K562 (cell line): Measurements from ENCODE around the gene ATP2A3. TPM values are rescaled to one million over a fixed set of nuclear protein-coding genes. Genes with fewer than 3 reads are reported as not detected.

Source experiments
- ATAC-seq: fragments of 200-7000 bp; cut with Tn5 transposase; 3 replicates; pipeline ENCODE4 v1.9.1; 2020; ENCODE audit warnings: moderate library complexity
- BruUV-seq: library from RNA; stranded (reverse); fragments of 400-500 nt; replicated peaks from 2 replicates; lab custom pipeline; 2021; lab: Mats Ljungman, UMichigan
- CTCF ChIA-PET: fragments of 300-600 bp; formaldehyde crosslinking; extraction: SDS; loops from one replicate; lab custom pipeline; 2021; ENCODE audit warnings: low intra/inter-chr PET ratio; lab: Yijun Ruan, JAX
- POLR2A ChIA-PET: fragments of 300-600, 350-650 bp; sonication (Branson Sonifier 250); formaldehyde crosslinking; extraction: SDS; loops from one replicate; lab custom pipeline; 2021; ENCODE audit warnings: antibody characterized with exemption, inconsistent platforms; lab: Yijun Ruan, JAX
- DNase-seq, 4 experiments: peaks; one replicate each; pipeline versions ENCODE4 v3.0.0 to v3.0.0-alpha.2; 2011 to 2018; ENCODE audit warnings: low spot score in 3 of 4, mixed read lengths in 3 of 4; ENCODE audit errors: extremely low read depth in 1 of 4
- FAIRE-seq: peaks from 2 replicates; lab custom pipeline; 2011; peaks lifted over from hg19 to GRCh38; lab: Jason Lieb, UNC
- H2AFZ ChIP-seq: 2 replicates; pipeline ENCODE4 v1.6.0; 2011; ENCODE audit warnings: low read depth, low read length, control low read depth, inconsistent platforms
- H3K27ac ChIP-seq: fragments of 200-600 bp; 3 replicates; pipeline ENCODE4 v1.8.0; 2011; ENCODE audit warnings: low read depth, mild to moderate bottlenecking, control low read depth, inconsistent platforms, low read length, moderate library complexity, mixed read lengths; ENCODE audit errors: extremely low read depth
- H3K27me3 ChIP-seq, 2 experiments: fragments of 300-600 bp in 1 of 2; 2 replicates in 1 of 2; 3 replicates in 1 of 2; pipeline versions ENCODE4 v1.6.0 to v1.8.0; 2011; ENCODE audit warnings: inconsistent platforms in 2 of 2, low read length in 2 of 2, mild to moderate bottlenecking in 1 of 2, mixed read lengths in 1 of 2, moderate library complexity in 1 of 2; ENCODE audit not compliant: control insufficient read depth in 2 of 2, insufficient read depth in 2 of 2
- H3K36me3 ChIP-seq: fragments of 300-600 bp; 3 replicates; pipeline ENCODE4 v1.8.0; 2011; ENCODE audit warnings: mild to moderate bottlenecking, low read length, inconsistent platforms; ENCODE audit not compliant: control insufficient read depth, insufficient read depth
- H3K4me1 ChIP-seq, 2 experiments: fragments of 200-600 bp in 1 of 2; replicated peaks in 1 of 2; 2 replicates in 1 of 2; 3 replicates in 1 of 2; pipeline versions ENCODE4 v1.5.1 to v1.8.0; 2011; ENCODE audit warnings: inconsistent platforms in 2 of 2, low read length in 2 of 2, mild to moderate bottlenecking in 1 of 2, mixed read lengths in 1 of 2, moderate library complexity in 1 of 2; ENCODE audit not compliant: control insufficient read depth in 2 of 2, insufficient read depth in 2 of 2
- H3K4me2 ChIP-seq: 2 replicates; pipeline ENCODE4 v1.6.1; 2011; ENCODE audit warnings: low read length, control low read depth, inconsistent platforms, mixed read lengths; ENCODE audit not compliant: insufficient read depth
- H3K4me3 ChIP-seq: fragments of 200-600 bp; sonication (generic), shearing (Covaris generic); 2 replicates; pipeline ENCODE4 v1.5.1; 2016; ENCODE audit warnings: control low read depth, inconsistent platforms
- H3K79me2 ChIP-seq: fragments of 200-600 bp; 3 replicates; pipeline ENCODE4 v1.8.0; 2011; ENCODE audit warnings: low read length, inconsistent platforms; ENCODE audit not compliant: control insufficient read depth, insufficient read depth
- H3K9ac ChIP-seq, 2 experiments: 2 replicates each; pipeline versions ENCODE4 v1.6.0 to v1.6.1; 2011; ENCODE audit warnings: low read depth in 2 of 2, low read length in 2 of 2, control low read depth in 1 of 2, inconsistent platforms in 1 of 2, mild to moderate bottlenecking in 1 of 2, mixed read lengths in 1 of 2; ENCODE audit not compliant: insufficient read depth in 1 of 2
- H3K9me1 ChIP-seq: one replicate; pipeline ENCODE4 v1.6.0; 2011; ENCODE audit warnings: inconsistent platforms, mild to moderate bottlenecking, low read length, moderate library complexity; ENCODE audit not compliant: control insufficient read depth, insufficient read depth
- H3K9me3 ChIP-seq: replicated peaks from 2 replicates; pipeline ENCODE4 v1.5.1; 2011; ENCODE audit warnings: low read depth, low read length, inconsistent platforms; ENCODE audit not compliant: control insufficient read depth, insufficient read depth
- H4K20me1 ChIP-seq: replicated peaks from 2 replicates; pipeline ENCODE4 v1.6.1; 2011; ENCODE audit warnings: low read length, inconsistent platforms, mixed read lengths; ENCODE audit not compliant: control insufficient read depth, insufficient read depth
- C11orf30 ChIP-seq: fragments of 450-650 bp; IDR thresholded peaks from 2 replicates; pipeline ENCODE4 v1.6.1; 2016; ENCODE audit warnings: low read depth, mild to moderate bottlenecking
- CBFA2T2 ChIP-seq: fragments of 450-650 bp; conservative IDR thresholded peaks from 2 replicates; pipeline ENCODE4 v1.6.1; 2017; ENCODE audit warnings: mild to moderate bottlenecking
- CBX1 ChIP-seq: sonication (generic); IDR thresholded peaks from 2 replicates; pipeline ENCODE4 v1.6.1; 2016; ENCODE audit warnings: antibody characterized with exemption, low read depth, mild to moderate bottlenecking
- ERF ChIP-seq: fragments of 450-650 bp; formaldehyde crosslinking; IDR thresholded peaks from 2 replicates; pipeline ENCODE4 v1.4.0; 2020; ENCODE audit warnings: mild to moderate bottlenecking, mixed read lengths
- FOXM1 ChIP-seq, 2 experiments: fragments of 450-650 bp in 1 of 2; sonication (generic) in 1 of 2; formaldehyde crosslinking in 1 of 2; IDR thresholded peaks; 2 replicates each; pipeline versions ENCODE4 v1.6.1 to v1.9.0; 2017 to 2022; ENCODE audit warnings: low read depth in 2 of 2, mild to moderate bottlenecking in 2 of 2, missing genetic modification reagents in 1 of 2, moderate library complexity in 1 of 2
- KAT7 ChIP-seq: sonication (generic); formaldehyde crosslinking; IDR thresholded peaks from 2 replicates; pipeline ENCODE4 v1.8.0; 2022; ENCODE audit warnings: missing genetic modification reagents, mild to moderate bottlenecking, borderline replicate concordance
- MEF2D ChIP-seq: conservative IDR thresholded peaks from 2 replicates; pipeline ENCODE4 v1.6.1; 2016; ENCODE audit warnings: low read depth, missing genetic modification characterization, missing compliant biosample characterization
- MXI1 ChIP-seq: IDR thresholded peaks from 2 replicates; pipeline ENCODE4 v1.6.1; 2011; ENCODE audit warnings: low read depth, mild to moderate bottlenecking, improper control_type of control experiment, low read length
- NONO ChIP-seq, 2 experiments: fragments of 200-400 bp in 1 of 2; fragments of 450-650 bp in 1 of 2; formaldehyde crosslinking in 1 of 2; IDR thresholded peaks; 2 replicates each; pipeline ENCODE4 v1.6.1; 2017; ENCODE audit warnings: low read depth in 2 of 2, mild to moderate bottlenecking in 2 of 2, moderate library complexity in 2 of 2, low read length in 1 of 2
- PURB ChIP-seq: sonication (generic); formaldehyde crosslinking; IDR thresholded peaks from 2 replicates; pipeline ENCODE4 v1.9.0; 2021; ENCODE audit warnings: low read depth, mild to moderate bottlenecking, missing genetic modification reagents
- SMAD3 ChIP-seq: fragments of 450-650 bp; formaldehyde crosslinking; conservative IDR thresholded peaks from 2 replicates; pipeline ENCODE4 v1.4.0; 2020; ENCODE audit warnings: mild to moderate bottlenecking
- TCF15 ChIP-seq: fragments of 250-450 bp; sonication (Bioruptor Pico); IDR thresholded peaks from 2 replicates; pipeline ENCODE4 v1.8.0; 2022; ENCODE audit warnings: moderate library complexity, mild to moderate bottlenecking, inconsistent platforms
- ZNF217 ChIP-seq: sonication (generic); formaldehyde crosslinking; IDR thresholded peaks from 2 replicates; pipeline ENCODE4 v1.8.0; 2022; ENCODE audit warnings: mild to moderate bottlenecking, missing genetic modification reagents
- ZNF583 ChIP-seq: fragments of 250-450 bp; sonication (Bioruptor Pico); IDR thresholded peaks from 2 replicates; pipeline ENCODE4 v1.4.0; 2020
- ZNF699 ChIP-seq: fragments of 250-450 bp; sonication (Bioruptor Pico); IDR thresholded peaks from 2 replicates; pipeline ENCODE4 v1.8.0; 2021; ENCODE audit warnings: mild to moderate bottlenecking, moderate library complexity; ENCODE audit not compliant: insufficient replicate concordance
- ZSCAN32 ChIP-seq: fragments of 450-650 bp; formaldehyde crosslinking; IDR thresholded peaks from 2 replicates; pipeline ENCODE4 v1.4.0; 2020; ENCODE audit warnings: mild to moderate bottlenecking, moderate library complexity
- WGBS: fragments of 100-300 bp; shearing (Covaris generic); methylation state at CpG from one replicate; pipeline ENCODE4 v1.1.6; 2016; ENCODE audit warnings: low coverage, mixed read lengths; ENCODE audit not compliant: insufficient coverage; ENCODE audit errors: missing lambda C conversion rate; 5-methylcytosine and 5-hydroxymethylcytosine counted together
- in situ Hi-C: fragments of 300-500 bp; cut with MboI; formaldehyde crosslinking; loops from 4 replicates; pipeline ENCODE4 v1.15.0; 2018; ENCODE audit warnings: inconsistent platforms, mixed read lengths
- intact Hi-C: fragments of 100-400 bp; cut with micrococcal nuclease; formaldehyde crosslinking; loops from 2 replicates; pipeline ENCODE4 v1.14.2; 2022
- polyA plus RNA-seq, 8 experiments: library from polyadenylated mRNA; depleted of rRNA in 4 of 8; stranded (reverse) in 5 of 8; unstranded in 3 of 8; fragments of >200 nt; fragmentation: Nextera tagmentation in 2 of 8; fragmentation: Illumina TruSeq in 1 of 8; extraction: Ambion mirVana in 2 of 8; extraction: Trizol in 1 of 8; gene quantifications; 2 replicates each; pipeline versions ENCODE4 v1.2.1 to v1.2.3, GENCODE V29; 2011 to 2014; ENCODE audit warnings: inconsistent platforms in 1 of 8, missing spikeins in 1 of 8
- total RNA-seq, 7 experiments: library from RNA; depleted of rRNA in 6 of 7; stranded (reverse); fragments of >200 nt in 6 of 7; fragmentation: Illumina TruSeq in 2 of 7; extraction: Trizol in 2 of 7; gene quantifications; 2 replicates each; pipeline versions ENCODE4 v1.2.1 to v1.2.3, GENCODE V29; 2011 to 2021; ENCODE audit warnings: low replicate concordance in 1 of 7

Gene ATP2A3
- total and polyA plus RNA-seq, 9 of the 15 experiments (the other 6 are each of a cell fraction or from before 2014, with no cell fraction given) = 0.65 to 103 (median 31.3) TPM

- no peak for FAIRE-seq
These were observed 46.5 kb upstream of the ATP2A3 start for GRCh38 chr17:4010754-4011153.

More at GRCh38 chr17:4010754-4011153, 46.5 kb upstream of the ATP2A3 start:
- in situ Hi-C loops (no loop called here), intact Hi-C loops (loop anchor here (10.0 kb wide), 1 partner anchor 64 kb away; no protein-coding TSS in a partner anchor)
- BruUV-seq = no TSS peak
- WGBS = 100% methylated on average over 2 of the region's 2 CpGs
- Histone ChIP-seq H3K4me2 (no peak overlapping the region), H3K9ac (no peak overlapping the region), H3K9me3 (no peaks in the 10 kb centered on the region), H3K4me3 (no peak overlapping the region), H2AFZ (no peak overlapping the region), H3K4me1 (peaks cover 19 to 26% of the 10 kb centered on the region in 2 experiments), H3K9me1 (peaks cover 4% of the 10 kb centered on the region), H4K20me1 (no peaks in the 10 kb centered on the region), H3K27ac (no peak overlapping the region), H3K36me3 (peaks cover 66% of the 10 kb centered on the region; the same call in 2 of the 3 replicates), H3K79me2 (no peaks in the 10 kb centered on the region), H3K27me3 (no peaks in the 10 kb centered on the region)
- DNase-seq (no peak), ATAC-seq (no peak)
- TF ChIP-seq CBX1 (no peak), KAT7 (CRISPR knock-in tag) (no peak), TCF15 (CRISPR knock-in tag) (no peak), SMAD3 (CRISPR knock-in tag) (no peak), FOXM1 (IDR thresholded peaks at IDR 0.05; ENCODE audit: low read depth) (no peak), FOXM1 (CRISPR knock-in tag; IDR thresholded peaks at IDR 0.05; ENCODE audit: low read depth) (no peak), ZSCAN32 (CRISPR knock-in tag) (no peak), CBFA2T2 (no peak), MXI1 (no peak), NONO (IDR thresholded peaks at IDR 0.05; ENCODE audit: low read depth in 2 of 2, low read length in 1 of 2) (no peak), ZNF699 (CRISPR knock-in tag) (no peak), ERF (CRISPR knock-in tag) (no peak), C11orf30 (no peak), ZNF583 (no peak), ZNF217 (CRISPR knock-in tag) (no peak), MEF2D (no peak), PURB (no peak)
- ChIA-PET CTCF (no interaction called here), POLR2A (interaction anchor here (0.6 kb wide), 1 partner anchor 81 kb away, joined by 4 read pairs; no protein-coding TSS in a partner anchor)
